Right cardiac atrium (tissue), 5 donors: Measurements from ENCODE around the gene RSPH10B2. TPM values are rescaled to one million over a fixed set of nuclear protein-coding genes. Genes with fewer than 3 reads are reported as not detected.
"Not testable (repeated sequence)": the region's sequence is repeated elsewhere in the genome, so short reads cannot be mapped to it uniquely, and the experiment has no call there.

Experiments
- ATAC-seq, 2 donors: fragments of 200-7000 bp; cut with Tn5 transposase; one replicate each; pipeline versions ENCODE4 v1.8.0 to v1.9.1; 2020; ENCODE audit warnings: moderate library complexity in 2 of 2, mild to moderate bottlenecking in 1 of 2
- DNase-seq, 3 donors: peaks; one replicate each; pipeline ENCODE4 v3.0.0-alpha.2; 2020
- H3K27ac ChIP-seq: one replicate; pipeline ENCODE4 v1.5.1; 2013; ENCODE audit warnings: mild to moderate bottlenecking, low read length, control low read depth, moderate library complexity
- H3K27me3 ChIP-seq: one replicate; pipeline ENCODE4 v1.6.1; 2013; ENCODE audit not compliant: control insufficient read depth, insufficient read depth
- H3K4me1 ChIP-seq: one replicate; pipeline ENCODE4 v1.6.1; 2013; ENCODE audit warnings: low read length; ENCODE audit not compliant: control insufficient read depth, insufficient read depth
- H3K4me3 ChIP-seq: one replicate; pipeline ENCODE4 v1.5.1; 2013; ENCODE audit warnings: low read length, control low read depth
- H3K9me3 ChIP-seq: one replicate; pipeline ENCODE4 v1.6.1; 2013; ENCODE audit warnings: low read length; ENCODE audit not compliant: control insufficient read depth
- WGBS: extraction: QIAGEN DNeasy Blood & Tissue Kit; methylation state at CpG from one replicate; pipeline ENCODE4 v1.1.7; 2013; 5-methylcytosine and 5-hydroxymethylcytosine counted together
- intact Hi-C, 4 donors: fragments of 100-400 bp; cut with DNase I; formaldehyde crosslinking; loops; one replicate each; pipeline versions ENCODE4 v1.11.0 to v1.14.0; 2022 to 2023
- long read RNA-seq, 4 donors: library from polyadenylated mRNA; unstranded; transcript quantifications; one replicate each; pipeline ENCODE4 v2.0.0, GENCODE V29; 2020 to 2021
- polyA plus RNA-seq: library from polyadenylated mRNA; stranded (reverse); fragments of 200-250 nt; gene quantifications from one replicate; pipeline ENCODE4 v1.2.3, GENCODE V29; 2013
- total RNA-seq, 4 donors: library from RNA; stranded (reverse); fragmentation: NEBNext Ultra II Directional; extraction: Animal tissue kit (Norgen Biotek cat#: 25700); gene quantifications; one replicate each; pipeline ENCODE4 v1.2.1, GENCODE V29; 2021
- donor health status: healthy with polysubstance abuse.
- donor health status: DM: no; HTN: yes; CAD: no.
- donor health status: DM: no; HTN: no; CAD: no.
- donor health status: DM: no; HTN: yes; CAD: no; lungs with severe emphysema.
- donor health status: DM: yes; HTN: yes; CAD: no.

RSPH10B2 gene
- total RNA-seq (under 1 TPM in 3 of 4 donors, not detected in 1; 0.24 to 0.34 (median 0.25) TPM), polyA plus RNA-seq (not detected)
- long read RNA-seq, donor 1, result 0 reads
- long read RNA-seq, donor 2, result 0 reads
- long read RNA-seq, donor 3, result 0 reads
- long read RNA-seq, donor 4, result 0 reads

GRCh38 chr7:6753964-6754363 is at the start of gene RSPH10B2:
RSPH10B2 (plus strand) TSS chr7:6754103; CDS start chr7:6757678, 3,575 bp downstream.
- H3K27ac ChIP-seq, H3K9me3 ChIP-seq, H3K4me3 ChIP-seq, H3K27me3 ChIP-seq, intact Hi-C loops, H3K4me1 ChIP-seq: not testable (repeated sequence)
- 4% methylated on average over 22 of the region's 38 CpGs for WGBS
- peak; percentile 77 to 81 for ATAC-seq
- DNase-seq, result peak; percentile 5 to 49 (median 34)

- peak overlapping the region; percentile 74 for H3K27ac ChIP-seq
- H3K9me3 ChIP-seq, result no peaks in the 10 kb centered on the region
- ATAC-seq (peak in 1 of 2 donors; percentile 34), DNase-seq (peak; percentile 34 to 74 (median 68))
- intact Hi-C loops, result no loop called here
- H3K4me3 ChIP-seq, result peak overlapping the region; percentile 83
- H3K27me3 ChIP-seq, result no peaks in the 10 kb centered on the region
- WGBS, result under 1% methylated on average over 47 of the region's 47 CpGs
- H3K4me1 ChIP-seq, result peaks cover 11% of the 10 kb centered on the region
These were observed 47.8 kb upstream of the RSPH10B2 start for GRCh38 chr7:6705959-6706665.

DNA sequence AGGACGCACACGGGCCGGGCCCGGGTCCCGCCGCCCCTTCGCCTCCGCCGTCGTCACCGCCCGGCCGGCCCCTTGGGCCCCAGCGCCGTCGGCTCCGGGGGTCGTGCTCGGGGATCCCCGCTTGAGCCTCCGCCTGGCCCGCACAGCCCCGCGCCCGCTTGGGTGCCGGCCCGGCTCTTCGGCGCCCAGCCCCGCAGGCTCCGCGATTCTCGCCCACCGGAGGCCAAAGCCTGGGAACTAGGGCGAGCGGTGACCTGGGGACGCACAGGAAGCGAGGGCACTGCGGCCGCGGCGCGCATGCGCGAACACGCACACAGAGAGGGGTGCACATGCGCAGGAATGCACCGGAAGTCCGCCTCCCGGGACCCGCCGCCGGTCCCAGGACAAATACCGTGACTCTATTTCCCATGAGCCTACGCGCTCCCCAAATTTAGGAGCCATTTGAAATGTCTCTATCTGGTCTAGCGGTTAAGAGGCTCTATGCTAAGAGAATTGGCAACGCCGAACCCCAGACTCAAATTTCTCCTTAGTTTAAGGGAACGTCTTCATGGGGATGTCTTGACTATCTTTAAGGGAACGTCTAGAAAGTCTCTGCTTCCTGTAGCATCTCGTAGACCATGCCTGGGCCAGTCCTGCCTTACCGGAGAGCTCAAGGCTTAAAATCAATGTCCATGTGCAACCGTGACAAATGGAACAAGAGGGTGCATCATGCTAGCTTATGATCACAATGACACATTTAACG is 47.1 kb upstream of the RSPH10B2 start, which contains the start of gene ZNF12:
Gene ZNF12 (minus strand): TSS at position 282 of the 742 bp plus-strand sequence. CDS start 1,774 bp downstream, outside the sequence.
- Histone ChIP-seq H3K27ac (peak within 1 kb of the TSS; percentile 82), H3K4me3 (peak within 1 kb of the TSS; percentile 83), H3K9me3 (no peaks in the 10 kb centered on the region), H3K27me3 (no peaks in the 10 kb centered on the region), H3K4me1 (peaks cover 11% of the 10 kb centered on the region)
- intact Hi-C loops, result no loop called here
- DNase-seq (peak; percentile 99), ATAC-seq (peak; percentile 99)
- 2% methylated on average over 65 of the region's 65 CpGs for WGBS

GRCh38 chr7:6708304-6708703 is 45.6 kb upstream of the RSPH10B2 start:
- Histone ChIP-seq H3K27ac (no peak overlapping the region), H3K4me3 (no peak overlapping the region), H3K27me3 (no peaks in the 10 kb centered on the region), H3K9me3 (no peaks in the 10 kb centered on the region), H3K4me1 (peaks cover 5% of the 10 kb centered on the region)
- WGBS, result 94% methylated on average over 3 of the region's 3 CpGs
- no peak for ATAC-seq
- intact Hi-C loops, result no loop called here
- no peak for DNase-seq

- H3K4me1 ChIP-seq, result peaks cover 2% of the 10 kb centered on the region
- H3K4me3 ChIP-seq, result no peak overlapping the region
- 83% methylated on average over 6 of the region's 6 CpGs for WGBS
- intact Hi-C loops, result no loop called here
- no peak overlapping the region for H3K27ac ChIP-seq
- no peak for ATAC-seq
- H3K27me3 ChIP-seq, result no peaks in the 10 kb centered on the region
- DNase-seq, result no peak
- H3K9me3 ChIP-seq, result no peaks in the 10 kb centered on the region
These were observed 44.1 kb upstream of the RSPH10B2 start for GRCh38 chr7:6709808-6710207.

DNA sequence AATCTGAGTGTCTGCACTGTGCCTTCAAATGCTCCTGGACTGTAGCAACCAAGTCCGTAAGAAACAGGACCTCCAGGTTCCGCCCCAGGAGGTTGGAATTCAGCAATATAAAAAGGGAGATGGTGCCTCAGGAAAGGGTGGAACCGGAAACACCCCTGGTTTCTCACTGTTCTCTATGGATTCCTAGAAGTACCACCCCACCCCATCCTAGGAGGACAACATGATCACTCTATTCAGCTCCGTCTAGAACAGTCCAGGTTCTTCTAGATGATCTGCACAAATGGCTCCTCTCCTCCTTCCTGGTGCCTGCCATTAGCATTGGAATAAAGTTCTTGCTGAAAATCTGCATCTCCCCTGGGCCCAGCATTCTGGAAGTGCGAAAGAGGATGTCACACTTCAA is 39.5 kb upstream of the RSPH10B2 start:
- ATAC-seq (no peak), DNase-seq (no peak)
- H3K4me3 ChIP-seq, result no peak overlapping the region
- no peaks in the 10 kb centered on the region for H3K9me3 ChIP-seq
- H3K27ac ChIP-seq, result no peak overlapping the region
- WGBS, result 79% methylated on average over 5 of the region's 5 CpGs
- H3K4me1 ChIP-seq, result no peaks in the 10 kb centered on the region
- H3K27me3 ChIP-seq, result no peaks in the 10 kb centered on the region
- intact Hi-C loops, result no loop called here

DNA sequence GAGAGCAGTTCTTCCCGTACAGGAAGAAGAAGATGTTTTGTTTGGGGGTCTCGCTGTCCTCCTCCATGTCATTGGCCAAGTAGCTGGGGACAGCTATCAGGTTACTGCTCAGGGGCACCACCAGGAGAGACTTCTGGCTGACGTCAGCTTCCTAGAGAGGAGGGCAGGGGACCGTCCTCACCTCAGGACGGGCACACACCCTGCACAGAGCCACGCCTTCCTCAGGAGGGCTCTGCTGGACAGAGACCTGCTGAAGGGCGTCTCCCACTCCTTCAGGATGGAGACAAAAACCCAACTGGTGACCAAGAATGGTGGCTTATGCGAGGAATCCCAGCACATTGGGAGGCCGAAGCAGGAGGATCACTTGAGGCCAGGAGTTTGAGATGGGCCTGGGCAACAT is 38.0 kb upstream of the RSPH10B2 start:
- 71% methylated on average over 9 of the region's 9 CpGs for WGBS
- not testable (repeated sequence) for H3K9me3 ChIP-seq, H3K27ac ChIP-seq

DNA sequence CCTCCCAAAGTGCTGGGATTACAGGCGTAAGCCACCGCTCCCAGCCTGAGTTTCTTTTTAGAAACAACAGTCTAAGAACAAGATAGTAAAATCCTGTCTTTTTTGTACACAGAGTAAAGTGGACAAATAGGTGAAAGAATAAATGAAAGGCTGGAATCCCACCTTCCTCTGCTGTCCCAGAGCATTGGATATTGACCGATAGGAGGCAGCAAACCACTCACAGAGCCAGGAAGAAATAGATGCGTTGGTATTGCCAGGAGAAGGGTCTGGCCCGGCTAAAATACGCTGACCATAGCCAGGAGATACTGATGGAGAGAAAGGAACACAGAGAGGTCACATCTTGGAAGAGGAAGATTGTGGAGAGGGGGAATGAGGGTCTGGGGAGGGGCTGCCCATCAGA is 35.8 kb upstream of the RSPH10B2 start:
- no peak for DNase-seq
- Histone ChIP-seq H3K4me1 (no peaks in the 10 kb centered on the region), H3K27me3 (no peaks in the 10 kb centered on the region), H3K9me3 (no peaks in the 10 kb centered on the region), H3K27ac (no peak overlapping the region), H3K4me3 (no peak overlapping the region)
- intact Hi-C loops, result no loop called here
- no peak for ATAC-seq
- WGBS, result 58% methylated on average over 6 of the region's 6 CpGs

More for the DNA sequence above, 38.0 kb upstream of the RSPH10B2 start:
- intact Hi-C loops, H3K27me3 ChIP-seq, H3K4me1 ChIP-seq, H3K4me3 ChIP-seq, ATAC-seq, DNase-seq: not testable (repeated sequence)

DNA sequence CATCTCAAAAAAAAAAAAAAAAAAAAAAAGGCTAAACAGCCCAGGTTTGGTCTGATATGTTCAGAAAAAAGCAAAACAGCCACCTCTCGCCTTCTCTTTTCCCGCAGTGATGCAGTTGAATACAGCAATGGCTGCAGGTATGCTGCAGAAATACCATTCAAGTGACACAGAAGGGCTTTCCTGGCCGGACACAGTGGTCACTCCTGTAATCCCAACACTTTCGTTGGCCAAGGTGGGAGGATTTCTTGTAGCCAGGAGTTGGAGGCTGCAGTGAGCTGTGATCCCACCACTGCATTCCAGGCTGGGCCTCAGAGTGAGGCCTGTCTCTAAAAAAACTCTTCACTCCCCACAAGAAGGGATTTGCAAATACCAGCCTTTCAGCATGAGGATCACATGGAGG is 29.6 kb upstream of the RSPH10B2 start:
- H3K27me3 ChIP-seq, H3K9me3 ChIP-seq, H3K27ac ChIP-seq, intact Hi-C loops, DNase-seq, H3K4me3 ChIP-seq, ATAC-seq, H3K4me1 ChIP-seq: not testable (repeated sequence)
- 86% methylated on average over 4 of the region's 4 CpGs for WGBS

DNA sequence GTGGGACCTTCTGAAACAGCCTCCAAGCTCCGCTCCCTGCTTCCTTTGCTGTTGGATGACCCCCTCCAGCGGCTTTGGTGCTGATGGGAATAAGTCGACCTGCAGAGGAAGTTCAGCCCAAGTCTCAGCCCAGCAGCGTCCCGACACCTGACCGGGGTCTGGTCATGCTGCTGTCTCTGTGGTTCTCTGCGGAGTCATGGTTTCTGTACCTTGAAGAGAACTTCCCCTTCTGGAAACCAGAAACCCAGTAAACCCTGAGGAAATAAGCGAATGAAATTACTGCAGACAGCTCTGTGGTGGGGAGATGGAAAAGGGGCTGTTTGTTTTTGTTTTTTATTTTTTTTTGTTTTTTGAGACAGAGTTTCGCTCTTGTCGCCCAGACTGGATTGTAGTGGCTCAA is 28.9 kb upstream of the RSPH10B2 start:
- ATAC-seq, result no peak
- Histone ChIP-seq H3K27me3 (no peaks in the 10 kb centered on the region), H3K4me1 (no peaks in the 10 kb centered on the region), H3K4me3 (no peak overlapping the region), H3K27ac (no peak overlapping the region), H3K9me3 (no peaks in the 10 kb centered on the region)
- intact Hi-C loops, result no loop called here
- DNase-seq, result no peak
- 79% methylated on average over 10 of the region's 10 CpGs for WGBS

DNA sequence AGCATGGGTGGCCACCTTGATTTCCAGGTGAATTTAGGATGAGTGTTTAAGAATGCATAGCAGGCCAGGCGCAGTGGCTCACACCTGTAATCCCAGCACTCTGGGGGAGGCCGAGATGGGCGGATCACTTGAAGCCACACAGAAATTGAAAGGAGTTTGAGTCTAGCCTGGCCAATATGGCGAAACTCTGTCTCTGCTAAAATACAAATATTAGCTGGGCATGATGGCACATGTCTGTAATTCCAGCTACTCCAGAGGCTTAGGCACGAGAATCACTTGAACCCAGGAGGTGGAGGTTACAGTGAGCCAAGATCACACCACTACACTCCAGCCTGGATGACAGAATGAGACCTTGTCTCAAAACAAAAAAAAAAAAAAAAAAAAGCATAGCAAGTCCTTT is 27.6 kb upstream of the RSPH10B2 start:
- ATAC-seq, H3K4me1 ChIP-seq, H3K27me3 ChIP-seq, DNase-seq, intact Hi-C loops, H3K27ac ChIP-seq, H3K9me3 ChIP-seq, H3K4me3 ChIP-seq: not testable (repeated sequence)
- 91% methylated on average over 5 of the region's 5 CpGs for WGBS
